Measurements from ENCODE around the gene PSMB2. TPM values are rescaled to one million over a fixed set of nuclear protein-coding genes. Genes with fewer than 3 reads are reported as not detected.

PSMB2 gene
- total and polyA plus RNA-seq, 2 donors from 2014 or later: 44.1 to 78.0 TPM

- Histone ChIP-seq H3K9me3 (ENCODE audit: control insufficient read depth in 2 of 3, insufficient read depth in 1 of 3, low read length in 3 of 3) (no peaks in the 10 kb centered on the region), H3K27ac (ENCODE audit: low read depth in 2 of 2, low read length in 2 of 2) (no peak overlapping the region), H3K4me1 (ENCODE audit: control insufficient read depth in 2 of 3, insufficient read depth in 2 of 3, low read depth in 1 of 3, low read length in 3 of 3) (no peaks in the 10 kb centered on the region), H3K27me3 (ENCODE audit: control insufficient read depth, insufficient read depth, low read length) (no peaks in the 10 kb centered on the region), H3K4me3 (ENCODE audit: low read length in 3 of 3) (no peak overlapping the region), H3K36me3 (ENCODE audit: control insufficient read depth in 2 of 3, insufficient read depth in 3 of 3, low read length in 3 of 3) (peaks cover 4 to 14% (median 5%) of the 10 kb centered on the region in 3 donors), H3K9ac (ENCODE audit: low read length in 3 of 3) (no peak overlapping the region)
- FAIRE-seq: no peak
- no peak for TF ChIP-seq CTCF (IDR thresholded peaks at IDR 0.05; ENCODE audit: borderline replicate concordance, extremely low read depth, insufficient read depth)
- DNase-seq: no peak
- intact Hi-C loops (cut with DNase I): no loop called here
Measured at GRCh38 chr1:35598895-35599294, 42.4 kb downstream of the PSMB2 start.

GRCh38 chr1:35597870-35598269, 43.5 kb downstream of the PSMB2 start:
- Histone ChIP-seq H3K27me3 (ENCODE audit: control insufficient read depth, insufficient read depth, low read length) (no peaks in the 10 kb centered on the region), H3K4me1 (ENCODE audit: control insufficient read depth in 2 of 3, insufficient read depth in 2 of 3, low read depth in 1 of 3, low read length in 3 of 3) (no peaks in the 10 kb centered on the region), H3K9ac (ENCODE audit: low read length in 3 of 3) (no peak overlapping the region), H3K9me3 (ENCODE audit: control insufficient read depth in 2 of 3, insufficient read depth in 1 of 3, low read length in 3 of 3) (no peaks in the 10 kb centered on the region), H3K4me3 (ENCODE audit: low read length in 3 of 3) (no peak overlapping the region), H3K36me3 (ENCODE audit: control insufficient read depth in 2 of 3, insufficient read depth in 3 of 3, low read length in 3 of 3) (peaks cover 2 to 8% (median 5%) of the 10 kb centered on the region in 3 donors), H3K27ac (ENCODE audit: low read depth in 2 of 2, low read length in 2 of 2) (no peak overlapping the region)
- no peak for DNase-seq
- TF ChIP-seq CTCF (IDR thresholded peaks at IDR 0.05; ENCODE audit: borderline replicate concordance, extremely low read depth, insufficient read depth): no peak
- no peak for FAIRE-seq
- intact Hi-C loops (cut with DNase I): no loop called here

- intact Hi-C loops (cut with DNase I): no loop called here
- TF ChIP-seq CTCF (IDR thresholded peaks at IDR 0.05; ENCODE audit: borderline replicate concordance, extremely low read depth, insufficient read depth): no peak
- Histone ChIP-seq H3K27ac (ENCODE audit: low read depth in 2 of 2, low read length in 2 of 2) (no peak overlapping the region), H3K9ac (ENCODE audit: low read length in 3 of 3) (no peak overlapping the region), H3K4me1 (ENCODE audit: control insufficient read depth in 2 of 3, insufficient read depth in 2 of 3, low read depth in 1 of 3, low read length in 3 of 3) (no peaks in the 10 kb centered on the region), H3K36me3 (ENCODE audit: control insufficient read depth in 2 of 3, insufficient read depth in 3 of 3, low read length in 3 of 3) (peaks cover 0 to 5% (median 2%) of the 10 kb centered on the region in 3 donors), H3K9me3 (ENCODE audit: control insufficient read depth in 2 of 3, insufficient read depth in 1 of 3, low read length in 3 of 3) (no peaks in the 10 kb centered on the region), H3K4me3 (ENCODE audit: low read length in 3 of 3) (no peak overlapping the region), H3K27me3 (ENCODE audit: control insufficient read depth, insufficient read depth, low read length) (no peaks in the 10 kb centered on the region)
- DNase-seq (no peak), FAIRE-seq (no peak)
Measured at GRCh38 chr1:35595684-35596083, 45.6 kb downstream of the PSMB2 start.
